Measurements from ENCODE around the gene PAPSS1.

GRCh38 chr4:107760281-107760947 lies 40.4 kb upstream of the PAPSS1 start:
- TF ChIP-seq EZH2 (IDR thresholded peaks at IDR 0.05; ENCODE audit: low read depth, unreplicated experiment) (no peak), POLR2AphosphoS5 (IDR thresholded peaks at IDR 0.05; ENCODE audit: low read depth) (no peak), CTCF (conservative IDR thresholded peaks at IDR 0.05; ENCODE audit: low read depth in 2 of 2) (peak; percentile 22 to 48; a peak in 3 of 4 replicates), REST (IDR thresholded peaks at IDR 0.05; ENCODE audit: unreplicated experiment) (no peak), ZNF462 (CRISPR knock-in tag; IDR thresholded peaks at IDR 0.05) (no peak), EZH2phosphoT487 (IDR thresholded peaks at IDR 0.05; ENCODE audit: unreplicated experiment) (no peak)
